ENCODE data around the gene TSPAN4.

Gene TSPAN4

GRCh38 chr11:834371-835316 lies 8.0 kb upstream of the TSPAN4 start:
- TF ChIP-seq CTCF (IDR thresholded peaks at IDR 0.05; ENCODE audit: control extremely low read depth, extremely low read depth, low read depth, missing control alignments): no peak
- CTCF ChIA-PET: interaction anchor here (1.9 kb wide), 1 partner anchor 13 kb away, joined by 8 read pairs; no protein-coding TSS in a partner anchor
- no peak for DNase-seq (ENCODE audit: extremely low spot score)
- POLR2A ChIA-PET: interaction anchor here (0.6 to 1.3 kb wide), 2 partner anchors 16 to 175 kb away, joined by 4 to 5 read pairs; partner anchors contain the start of gene PNPLA2

GRCh38 chr11:836274-836673 lies 6.4 kb upstream of the TSPAN4 start:
- no peak for DNase-seq (ENCODE audit: extremely low spot score)
- ChIA-PET POLR2A (interaction anchor here (1.3 kb wide), 1 partner anchor 17 kb away, joined by 3 read pairs; the partner anchor contains the start of gene PNPLA2), CTCF (interaction anchor here (1.3 kb wide), 1 partner anchor 11 kb away, joined by 5 read pairs; no protein-coding TSS in a partner anchor)
- no peak for TF ChIP-seq CTCF (IDR thresholded peaks at IDR 0.05; ENCODE audit: control extremely low read depth, extremely low read depth, low read depth, missing control alignments)

- CTCF ChIA-PET: interaction anchor here (0.9 to 1.3 kb wide), 2 partner anchors 11 to 20 kb away, joined by 3 to 5 read pairs; no protein-coding TSS in a partner anchor
- TF ChIP-seq CTCF (IDR thresholded peaks at IDR 0.05; ENCODE audit: control extremely low read depth, extremely low read depth, low read depth, missing control alignments): no peak
- no peak for DNase-seq (ENCODE audit: extremely low spot score)
- POLR2A ChIA-PET: interaction anchor here (1.3 kb wide), 1 partner anchor 18 kb away, joined by 3 read pairs; the partner anchor contains the start of gene PNPLA2
Observed at GRCh38 chr11:836700-837099, 6.0 kb upstream of the TSPAN4 start.

GRCh38 chr11:837189-837989 lies 5.3 kb upstream of the TSPAN4 start:
- CTCF ChIA-PET: interaction anchor here (0.9 to 1.3 kb wide), 2 partner anchors 10 to 20 kb away, joined by 3 to 5 read pairs; no protein-coding TSS in a partner anchor

GRCh38 chr11:837990-838307 lies 4.7 kb upstream of the TSPAN4 start:
- no peak for TF ChIP-seq CTCF (IDR thresholded peaks at IDR 0.05; ENCODE audit: control extremely low read depth, extremely low read depth, low read depth, missing control alignments)
- CTCF ChIA-PET: interaction anchor here (0.7 kb wide), 1 partner anchor 9 kb away, joined by 3 read pairs; no protein-coding TSS in a partner anchor
- DNase-seq (ENCODE audit: extremely low spot score): no peak
- POLR2A ChIA-PET: no interaction called here

More at GRCh38 chr11:837189-837989, 5.3 kb upstream of the TSPAN4 start:
- POLR2A ChIA-PET: interaction anchor here (1.3 kb wide), 1 partner anchor 18 kb away, joined by 3 read pairs; the partner anchor contains the start of gene PNPLA2
- no peak for DNase-seq (ENCODE audit: extremely low spot score)
- no peak for TF ChIP-seq CTCF (IDR thresholded peaks at IDR 0.05; ENCODE audit: control extremely low read depth, extremely low read depth, low read depth, missing control alignments)

All from GM10248 (cell line).